Neuron (in vitro differentiated cells): Measurements from ENCODE around the gene PTPN18.
"Not testable (repeated sequence)": the region's sequence is repeated elsewhere in the genome, so short reads cannot be mapped to it uniquely, and the experiment has no call there.

Experiments
- H2AFZ ChIP-seq: one replicate; pipeline ENCODE4 v1.6.1; 2013; ENCODE audit warnings: low read depth, mild to moderate bottlenecking, inconsistent platforms, low read length, moderate library complexity
- H3K27me3 ChIP-seq: one replicate; pipeline ENCODE4 v1.6.1; 2013; ENCODE audit warnings: low read length; ENCODE audit not compliant: insufficient read depth
- H3K36me3 ChIP-seq: one replicate; pipeline ENCODE4 v1.6.1; 2013; ENCODE audit warnings: low read length; ENCODE audit not compliant: insufficient read depth
- H3K4me1 ChIP-seq: one replicate; pipeline ENCODE4 v1.6.1; 2013; ENCODE audit warnings: low read length; ENCODE audit not compliant: insufficient read depth
- H3K4me3 ChIP-seq: 2 replicates; pipeline ENCODE4 v1.5.1; 2013; ENCODE audit warnings: mild to moderate bottlenecking, low read length, moderate library complexity
- H3K9me3 ChIP-seq: one replicate; pipeline ENCODE4 v1.6.1; 2013; ENCODE audit warnings: low read length

The PTPN18 gene

DNA sequence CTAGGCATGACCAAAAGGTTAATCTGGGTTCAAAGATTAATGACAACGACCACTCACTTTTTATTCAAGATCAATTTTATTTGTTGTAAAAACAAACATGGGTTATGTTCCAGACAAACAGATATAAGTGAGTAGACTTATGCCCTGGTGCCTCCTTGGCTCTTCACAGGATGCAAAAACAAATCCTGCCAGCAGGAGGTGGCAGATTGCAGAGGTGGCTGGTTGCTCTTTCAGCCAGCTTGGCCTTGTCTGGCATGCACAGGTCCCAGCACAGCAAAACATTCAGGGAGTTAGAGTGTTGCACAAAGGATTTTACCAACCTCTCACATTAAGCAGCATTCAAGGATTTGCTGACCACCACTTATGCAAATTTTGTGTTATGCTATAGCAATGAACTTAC, 60.8 kb downstream of the PTPN18 start:
- H3K4me3 ChIP-seq, H3K4me1 ChIP-seq: not testable (repeated sequence)

DNA sequence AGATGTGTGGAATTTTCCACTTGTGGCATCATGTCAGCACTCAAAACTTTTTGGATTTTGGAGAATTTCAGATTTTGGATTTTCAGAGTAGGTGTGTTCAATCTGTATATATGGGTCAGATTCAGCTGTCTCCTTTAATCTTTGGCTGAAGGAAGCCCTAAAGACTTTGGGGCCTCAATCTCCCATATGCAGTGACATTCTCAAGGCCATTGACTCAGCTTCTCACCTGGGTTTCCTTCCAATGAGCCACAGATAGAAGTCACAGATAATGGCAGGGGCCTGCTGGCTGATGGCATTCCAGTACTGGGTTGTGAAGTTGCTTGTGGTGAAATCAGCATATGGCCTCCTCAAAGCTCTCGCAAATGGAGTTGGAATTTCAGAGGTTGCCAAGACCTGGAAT, 63.0 kb downstream of the PTPN18 start:
- H3K9me3 ChIP-seq, H3K4me1 ChIP-seq, H3K27me3 ChIP-seq: not testable (repeated sequence)

More for the DNA sequence above, 60.8 kb downstream of the PTPN18 start:
- not testable (repeated sequence) for H2AFZ ChIP-seq, H3K27me3 ChIP-seq, H3K9me3 ChIP-seq, H3K36me3 ChIP-seq

More for the DNA sequence above, 63.0 kb downstream of the PTPN18 start:
- not testable (repeated sequence) for H2AFZ ChIP-seq, H3K36me3 ChIP-seq, H3K4me3 ChIP-seq
